ENCODE data around the gene MMP28.

Gene MMP28

GRCh38 chr17:35765756-35766488, 29.5 kb downstream of the MMP28 start:
- Histone ChIP-seq H3K36me3 (ENCODE audit: insufficient read depth, insufficient read length, low read length) (no peaks in the 10 kb centered on the region), H3K9me3 (ENCODE audit: insufficient read depth, low read length) (peaks cover 31% of the 10 kb centered on the region; the same call in 1 of the 2 replicates), H3K4me3 (ENCODE audit: insufficient read length, low read depth) (no peak overlapping the region), H3K4me1 (ENCODE audit: insufficient read depth, insufficient read length) (no peaks in the 10 kb centered on the region), H3K27me3 (ENCODE audit: insufficient read depth, insufficient read length) (no peaks in the 10 kb centered on the region), H3K9ac (ENCODE audit: insufficient read length, low read depth) (no peak overlapping the region)
- no peak for TF ChIP-seq YY1 (IDR thresholded peaks at IDR 0.05; ENCODE audit: insufficient read depth, insufficient read length)
- TF ChIP-seq ZNF274 (IDR thresholded peaks at IDR 0.05; ENCODE audit: low read depth, low read length): no peak
- no peak for TF ChIP-seq SUZ12 (IDR thresholded peaks at IDR 0.05; ENCODE audit: extremely low read depth, insufficient read depth, insufficient read length)
- no peak for DNase-seq (ENCODE audit: low read depth, low spot score)

DNA sequence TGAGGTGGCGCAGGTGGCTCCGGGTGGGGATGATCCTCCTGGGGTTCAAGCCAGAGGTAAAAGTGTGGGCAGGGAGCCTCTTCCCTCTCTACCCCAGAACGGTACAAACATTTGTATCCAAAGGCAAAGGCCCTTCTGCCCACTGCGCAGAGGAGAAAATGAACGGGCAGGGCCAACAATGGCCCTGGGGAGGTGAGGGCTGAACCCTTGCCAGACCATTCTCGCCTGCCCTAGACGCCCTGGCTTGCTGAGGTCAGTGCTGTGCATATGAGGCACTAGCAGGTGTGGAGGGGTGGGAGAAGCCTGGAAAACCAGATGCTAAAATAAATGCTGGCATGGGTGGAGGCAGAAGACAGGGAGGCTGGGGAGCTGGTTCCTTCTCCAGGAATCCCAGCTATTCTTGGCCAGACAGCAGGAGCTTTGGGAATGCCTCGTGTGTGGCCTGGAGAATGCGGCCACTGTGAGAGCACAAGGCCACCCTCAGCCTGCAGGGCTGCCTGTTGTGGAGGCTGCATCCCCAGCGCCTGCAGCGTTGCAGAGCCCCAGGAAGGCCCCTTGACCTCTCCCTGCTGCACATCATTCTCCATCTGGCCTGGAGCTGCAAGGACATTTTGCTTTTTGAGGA, 30.2 kb downstream of the MMP28 start:
- Histone ChIP-seq H3K4me1 (ENCODE audit: insufficient read depth, insufficient read length) (no peaks in the 10 kb centered on the region), H3K9me3 (ENCODE audit: insufficient read depth, low read length) (peaks cover 31% of the 10 kb centered on the region; the same call in 1 of the 2 replicates), H3K4me3 (ENCODE audit: insufficient read length, low read depth) (no peak overlapping the region), H3K27me3 (ENCODE audit: insufficient read depth, insufficient read length) (no peaks in the 10 kb centered on the region), H3K9ac (ENCODE audit: insufficient read length, low read depth) (no peak overlapping the region), H3K36me3 (ENCODE audit: insufficient read depth, insufficient read length, low read length) (no peaks in the 10 kb centered on the region)
- no peak for TF ChIP-seq YY1 (IDR thresholded peaks at IDR 0.05; ENCODE audit: insufficient read depth, insufficient read length)
- no peak for TF ChIP-seq ZNF274 (IDR thresholded peaks at IDR 0.05; ENCODE audit: low read depth, low read length)
- TF ChIP-seq SUZ12 (IDR thresholded peaks at IDR 0.05; ENCODE audit: extremely low read depth, insufficient read depth, insufficient read length): no peak
- no peak for DNase-seq (ENCODE audit: low read depth, low spot score)

- peak; percentile 87 for DNase-seq (ENCODE audit: low read depth, low spot score)
- Histone ChIP-seq H3K4me1 (ENCODE audit: insufficient read depth, insufficient read length) (no peaks in the 10 kb centered on the region), H3K4me3 (ENCODE audit: insufficient read length, low read depth) (peak overlapping the region; percentile 11), H3K9ac (ENCODE audit: insufficient read length, low read depth) (no peak overlapping the region), H3K36me3 (ENCODE audit: insufficient read depth, insufficient read length, low read length) (no peaks in the 10 kb centered on the region), H3K27me3 (ENCODE audit: insufficient read depth, insufficient read length) (no peaks in the 10 kb centered on the region), H3K9me3 (ENCODE audit: insufficient read depth, low read length) (peaks cover 31% of the 10 kb centered on the region; the same call in 1 of the 2 replicates)
- TF ChIP-seq SUZ12 (IDR thresholded peaks at IDR 0.05; ENCODE audit: extremely low read depth, insufficient read depth, insufficient read length) (no peak), YY1 (IDR thresholded peaks at IDR 0.05; ENCODE audit: insufficient read depth, insufficient read length) (no peak), ZNF274 (IDR thresholded peaks at IDR 0.05; ENCODE audit: low read depth, low read length) (no peak)
Measured at GRCh38 chr17:35764123-35764991, 31.1 kb downstream of the MMP28 start.

DNA sequence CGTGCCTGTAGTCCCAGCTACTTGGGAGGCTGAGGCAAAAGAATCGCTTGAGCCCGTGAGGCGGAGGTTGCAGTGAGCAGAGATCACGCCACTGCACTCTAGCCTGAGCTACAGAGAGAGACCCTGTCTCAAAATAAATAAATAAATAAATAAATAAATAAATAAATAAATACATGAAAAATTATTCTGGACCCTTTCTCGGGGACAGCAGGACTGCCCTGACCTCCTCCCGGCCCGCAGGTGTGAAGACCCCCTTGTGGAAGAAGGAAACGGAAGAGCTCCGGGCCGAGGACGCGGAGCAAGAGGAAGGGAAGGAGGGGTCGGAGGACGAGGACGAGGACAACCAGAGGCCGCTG, 31.7 kb downstream of the MMP28 start:
- no peak overlapping the region for H3K4me3 ChIP-seq (ENCODE audit: insufficient read length, low read depth)
- H3K4me1 ChIP-seq (ENCODE audit: insufficient read depth, insufficient read length): no peaks in the 10 kb centered on the region
- H3K36me3 ChIP-seq (ENCODE audit: insufficient read depth, insufficient read length, low read length): no peaks in the 10 kb centered on the region
- no peak for TF ChIP-seq YY1 (IDR thresholded peaks at IDR 0.05; ENCODE audit: insufficient read depth, insufficient read length)
- TF ChIP-seq ZNF274 (IDR thresholded peaks at IDR 0.05; ENCODE audit: low read depth, low read length): no peak
- no peak for TF ChIP-seq SUZ12 (IDR thresholded peaks at IDR 0.05; ENCODE audit: extremely low read depth, insufficient read depth, insufficient read length)
- H3K9ac ChIP-seq (ENCODE audit: insufficient read length, low read depth): no peak overlapping the region
- no peak for DNase-seq (ENCODE audit: low read depth, low spot score)
- no peaks in the 10 kb centered on the region for H3K27me3 ChIP-seq (ENCODE audit: insufficient read depth, insufficient read length)
- peaks cover 31% of the 10 kb centered on the region; the same call in 1 of the 2 replicates for H3K9me3 ChIP-seq (ENCODE audit: insufficient read depth, low read length)

- Histone ChIP-seq H3K9ac (ENCODE audit: insufficient read length, low read depth) (no peak overlapping the region), H3K36me3 (ENCODE audit: insufficient read depth, insufficient read length, low read length) (no peaks in the 10 kb centered on the region), H3K4me3 (ENCODE audit: insufficient read length, low read depth) (no peak overlapping the region), H3K9me3 (ENCODE audit: insufficient read depth, low read length) (peaks cover 26% of the 10 kb centered on the region; the same call in 1 of the 2 replicates), H3K27me3 (ENCODE audit: insufficient read depth, insufficient read length) (no peaks in the 10 kb centered on the region), H3K4me1 (ENCODE audit: insufficient read depth, insufficient read length) (no peaks in the 10 kb centered on the region)
- DNase-seq (ENCODE audit: low read depth, low spot score): no peak
- TF ChIP-seq ZNF274 (IDR thresholded peaks at IDR 0.05; ENCODE audit: low read depth, low read length) (no peak), YY1 (IDR thresholded peaks at IDR 0.05; ENCODE audit: insufficient read depth, insufficient read length) (no peak), SUZ12 (IDR thresholded peaks at IDR 0.05; ENCODE audit: extremely low read depth, insufficient read depth, insufficient read length) (no peak)
Measured at GRCh38 chr17:35761601-35762000, 33.8 kb downstream of the MMP28 start.

DNA sequence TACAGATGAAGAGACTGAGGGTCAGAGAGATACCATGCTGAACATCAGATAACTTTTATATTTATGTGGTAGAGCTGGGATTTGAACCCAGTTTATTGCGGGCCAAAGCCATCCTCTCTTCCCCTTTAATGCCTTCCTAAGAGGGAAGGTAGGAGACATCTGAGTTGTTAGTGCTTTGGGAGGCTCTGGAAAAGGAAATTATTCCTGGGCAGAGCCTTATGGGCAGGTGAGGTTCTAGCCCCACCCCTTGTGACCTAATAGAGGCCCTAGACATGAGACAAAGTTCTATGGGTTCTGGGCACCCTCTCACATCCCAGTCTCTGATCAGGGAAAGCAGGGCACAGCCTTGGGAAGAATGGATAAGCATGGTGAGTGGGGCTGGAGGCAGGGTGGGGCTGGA, 34.9 kb downstream of the MMP28 start, which contains the start of gene C17orf50:
TSS of gene C17orf50 (plus strand) at position 301 of the 400 bp plus-strand sequence. CDS start at position 356, 55 bp downstream.
- TF ChIP-seq SUZ12 (IDR thresholded peaks at IDR 0.05; ENCODE audit: extremely low read depth, insufficient read depth, insufficient read length) (no peak), YY1 (IDR thresholded peaks at IDR 0.05; ENCODE audit: insufficient read depth, insufficient read length) (no peak), ZNF274 (IDR thresholded peaks at IDR 0.05; ENCODE audit: low read depth, low read length) (no peak)
- H3K9me3 ChIP-seq (ENCODE audit: insufficient read depth, low read length): peaks cover 16% of the 10 kb centered on the region; the same call in 1 of the 2 replicates

More for the DNA sequence above, 34.9 kb downstream of the MMP28 start, which contains the start of gene C17orf50:
- H3K9ac ChIP-seq (ENCODE audit: insufficient read length, low read depth): no peak within 1 kb of the TSS
- H3K4me3 ChIP-seq (ENCODE audit: insufficient read length, low read depth): no peak within 1 kb of the TSS
- H3K4me1 ChIP-seq (ENCODE audit: insufficient read depth, insufficient read length): no peaks in the 10 kb centered on the region
- H3K27me3 ChIP-seq (ENCODE audit: insufficient read depth, insufficient read length): no peaks in the 10 kb centered on the region
- no peak for DNase-seq (ENCODE audit: low read depth, low spot score)
- no peaks in the 10 kb centered on the region for H3K36me3 ChIP-seq (ENCODE audit: insufficient read depth, insufficient read length, low read length)

All from NT2/D1 (cell line).